ENCODE data around the gene CLDN12.

DNA sequence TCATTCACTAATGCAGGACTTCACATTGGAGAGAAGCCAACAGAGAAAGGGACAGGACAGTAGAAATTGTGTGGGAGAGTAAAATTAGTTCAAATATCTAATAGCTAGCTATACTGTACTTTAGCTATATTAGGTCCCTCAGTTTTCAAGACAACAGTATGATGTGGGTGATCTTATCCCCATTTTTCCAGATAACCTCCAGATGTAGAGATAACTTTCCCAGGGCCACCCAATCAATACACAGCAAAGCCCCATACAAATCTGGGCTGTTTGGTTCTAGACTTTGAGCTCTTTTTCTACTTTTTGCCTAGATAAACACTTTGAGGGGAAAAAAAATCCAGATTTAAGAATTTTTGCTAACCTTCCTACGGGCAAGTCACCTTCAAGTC is 482 bp upstream of the CLDN12 start:
- no peak for TF ChIP-seq POLR2AphosphoS5 (IDR thresholded peaks at IDR 0.05; ENCODE audit: low read depth, low read length)
- TF ChIP-seq, protein P1, sequence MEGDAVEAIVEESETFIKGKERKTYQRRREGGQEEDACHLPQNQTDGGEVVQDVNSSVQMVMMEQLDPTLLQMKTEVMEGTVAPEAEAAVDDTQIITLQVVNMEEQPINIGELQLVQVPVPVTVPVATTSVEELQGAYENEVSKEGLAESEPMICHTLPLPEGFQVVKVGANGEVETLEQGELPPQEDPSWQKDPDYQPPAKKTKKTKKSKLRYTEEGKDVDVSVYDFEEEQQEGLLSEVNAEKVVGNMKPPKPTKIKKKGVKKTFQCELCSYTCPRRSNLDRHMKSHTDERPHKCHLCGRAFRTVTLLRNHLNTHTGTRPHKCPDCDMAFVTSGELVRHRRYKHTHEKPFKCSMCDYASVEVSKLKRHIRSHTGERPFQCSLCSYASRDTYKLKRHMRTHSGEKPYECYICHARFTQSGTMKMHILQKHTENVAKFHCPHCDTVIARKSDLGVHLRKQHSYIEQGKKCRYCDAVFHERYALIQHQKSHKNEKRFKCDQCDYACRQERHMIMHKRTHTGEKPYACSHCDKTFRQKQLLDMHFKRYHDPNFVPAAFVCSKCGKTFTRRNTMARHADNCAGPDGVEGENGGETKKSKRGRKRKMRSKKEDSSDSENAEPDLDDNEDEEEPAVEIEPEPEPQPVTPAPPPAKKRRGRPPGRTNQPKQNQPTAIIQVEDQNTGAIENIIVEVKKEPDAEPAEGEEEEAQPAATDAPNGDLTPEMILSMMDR (IDR thresholded peaks at IDR 0.05) = no peak
- TF ChIP-seq, protein P2, sequence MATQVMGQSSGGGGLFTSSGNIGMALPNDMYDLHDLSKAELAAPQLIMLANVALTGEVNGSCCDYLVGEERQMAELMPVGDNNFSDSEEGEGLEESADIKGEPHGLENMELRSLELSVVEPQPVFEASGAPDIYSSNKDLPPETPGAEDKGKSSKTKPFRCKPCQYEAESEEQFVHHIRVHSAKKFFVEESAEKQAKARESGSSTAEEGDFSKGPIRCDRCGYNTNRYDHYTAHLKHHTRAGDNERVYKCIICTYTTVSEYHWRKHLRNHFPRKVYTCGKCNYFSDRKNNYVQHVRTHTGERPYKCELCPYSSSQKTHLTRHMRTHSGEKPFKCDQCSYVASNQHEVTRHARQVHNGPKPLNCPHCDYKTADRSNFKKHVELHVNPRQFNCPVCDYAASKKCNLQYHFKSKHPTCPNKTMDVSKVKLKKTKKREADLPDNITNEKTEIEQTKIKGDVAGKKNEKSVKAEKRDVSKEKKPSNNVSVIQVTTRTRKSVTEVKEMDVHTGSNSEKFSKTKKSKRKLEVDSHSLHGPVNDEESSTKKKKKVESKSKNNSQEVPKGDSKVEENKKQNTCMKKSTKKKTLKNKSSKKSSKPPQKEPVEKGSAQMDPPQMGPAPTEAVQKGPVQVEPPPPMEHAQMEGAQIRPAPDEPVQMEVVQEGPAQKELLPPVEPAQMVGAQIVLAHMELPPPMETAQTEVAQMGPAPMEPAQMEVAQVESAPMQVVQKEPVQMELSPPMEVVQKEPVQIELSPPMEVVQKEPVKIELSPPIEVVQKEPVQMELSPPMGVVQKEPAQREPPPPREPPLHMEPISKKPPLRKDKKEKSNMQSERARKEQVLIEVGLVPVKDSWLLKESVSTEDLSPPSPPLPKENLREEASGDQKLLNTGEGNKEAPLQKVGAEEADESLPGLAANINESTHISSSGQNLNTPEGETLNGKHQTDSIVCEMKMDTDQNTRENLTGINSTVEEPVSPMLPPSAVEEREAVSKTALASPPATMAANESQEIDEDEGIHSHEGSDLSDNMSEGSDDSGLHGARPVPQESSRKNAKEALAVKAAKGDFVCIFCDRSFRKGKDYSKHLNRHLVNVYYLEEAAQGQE (IDR thresholded peaks at IDR 0.05; ENCODE audit: insufficient read depth in 1 of 2, low read depth in 2 of 2, low read length in 1 of 2) = no peak
